Ovary (tissue), 9 donors: ENCODE data around the gene CTNNBL1. TPM values are rescaled to one million over a fixed set of nuclear protein-coding genes. Genes with fewer than 3 reads are reported as not detected.
A peak's percentile ranks its signal among the peaks of the same experiment; 100 is the strongest.

Experiments used
- DNase-seq, 5 donors: peaks; one replicate each; pipeline ENCODE4 v3.0.0-alpha.2; 2019 to 2020
- H3K27ac ChIP-seq, 2 donors: fragments of 200-600 bp; one replicate each; pipeline versions ENCODE4 v1.5.1 to v1.8.0; 2019 to 2022
- H3K27me3 ChIP-seq: fragments of 200-600 bp; one replicate; pipeline ENCODE4 v1.8.0; 2022
- H3K36me3 ChIP-seq: fragments of 200-600 bp; sonication (generic); one replicate; pipeline ENCODE4 v1.5.1; 2019
- H3K4me1 ChIP-seq: one replicate; pipeline ENCODE4 v1.8.1; 2013; ENCODE audit warnings: mild to moderate bottlenecking, moderate library complexity; ENCODE audit not compliant: insufficient read depth
- H3K4me3 ChIP-seq: fragments of 200-600 bp; sonication (generic); one replicate; pipeline ENCODE4 v1.5.1; 2017
- H3K9me3 ChIP-seq, 2 donors: fragments of 200-600 bp in 1 of 2; sonication (generic) in 1 of 2; one replicate each; pipeline versions ENCODE4 v1.5.1 to v1.8.1; 2013 to 2019; ENCODE audit warnings: mild to moderate bottlenecking in 1 of 2, moderate library complexity in 1 of 2
- CTCF ChIP-seq, 3 donors: fragments of 450-650 bp in 2 of 3; fragments of 200-600 bp in 1 of 3; IDR thresholded peaks; one replicate each; pipeline versions ENCODE4 v1.5.1 to v1.8.0; 2016 to 2022; ENCODE audit warnings: antibody characterized with exemption in 3 of 3, mild to moderate bottlenecking in 1 of 3
- EP300 ChIP-seq: sonication (generic); formaldehyde crosslinking; IDR thresholded peaks from one replicate; pipeline ENCODE4 v1.6.1; 2017; ENCODE audit warnings: antibody characterized with exemption
- POLR2A ChIP-seq: fragments of 450-650 bp; IDR thresholded peaks from one replicate; pipeline ENCODE4 v1.6.1; 2017; ENCODE audit warnings: antibody characterized with exemption, mild to moderate bottlenecking, moderate library complexity
- WGBS, 3 donors: extraction: QIAGEN DNeasy Blood & Tissue Kit in 1 of 3; methylation state at CpG; one replicate each; pipeline versions ENCODE4 v1.1.5 to v1.1.7; 2013 to 2017; 5-methylcytosine and 5-hydroxymethylcytosine counted together
- intact Hi-C, 4 donors: fragments of 100-400 bp; cut with DNase I; formaldehyde crosslinking; loops; one replicate each; pipeline versions ENCODE4 v1.11.0 to v1.15.1; 2022 to 2023
- polyA plus RNA-seq, 2 donors: library from polyadenylated mRNA; stranded (reverse); fragments of 200-250 nt in 1 of 2; fragments of 350-450 nt in 1 of 2; fragmentation: Illumina TruSeq in 1 of 2; extraction: RNeasy Lipid Tissue Mini Kit (QIAGEN cat#74804) in 1 of 2; gene quantifications; one replicate each; pipeline ENCODE4 v1.2.3, GENCODE V29; 2013 to 2014
- total RNA-seq, 7 donors: library from RNA; depleted of rRNA in 2 of 7; stranded (reverse); fragments of >200 nt in 2 of 7; fragmentation: NEBNext Ultra II Directional in 3 of 7; extraction: Animal tissue kit (Norgen Biotek cat#: 25700) in 3 of 7; gene quantifications; one replicate each; pipeline versions ENCODE4 v1.1.0 to v1.2.4, GENCODE V29; 2016 to 2023
- donor health status: DM: no; HTN: no; CAD: no; lungs with moderate emphysema.
- donor health status: DM: no; HTN: no; CAD: no.
- donor health status: Bipolar disorder and iron deficiency.
- donor health status: DM: yes; HTN: yes; CAD: no.
- donor health status: DM: no; HTN: no; CAD: no.
- donor health status: DM: yes; HTN: yes; CAD: no.

Gene CTNNBL1
- total and polyA plus RNA-seq, 9 donors, result 17.3 to 58.7 (median 42.3) TPM

GRCh38 chr20:37669062-37669772 lies 24.6 kb upstream of the CTNNBL1 start:
- Histone ChIP-seq H3K36me3 (no peaks in the 10 kb centered on the region), H3K9me3 (no peaks in the 10 kb centered on the region), H3K27ac (no peak overlapping the region), H3K4me1 (no peaks in the 10 kb centered on the region), H3K4me3 (no peak overlapping the region), H3K27me3 (no peaks in the 10 kb centered on the region)
- no peak for DNase-seq
- TF ChIP-seq CTCF (IDR thresholded peaks at IDR 0.05) (no peak), POLR2A (no peak), EP300 (no peak)
- intact Hi-C loops, result no loop called here
- 48 to 53% (median 49%) methylated on average over 2 of the region's 2 CpGs for WGBS, 3 donors

GRCh38 chr20:37669773-37670236 lies 24.0 kb upstream of the CTNNBL1 start:
- 29 to 52% (median 31%) methylated on average over 12 of the region's 12 CpGs for WGBS, 3 donors
- Histone ChIP-seq H3K4me3 (no peak overlapping the region), H3K36me3 (no peaks in the 10 kb centered on the region), H3K27me3 (no peaks in the 10 kb centered on the region), H3K9me3 (no peaks in the 10 kb centered on the region), H3K27ac (no peak overlapping the region), H3K4me1 (no peaks in the 10 kb centered on the region)
- DNase-seq, result no peak
- TF ChIP-seq EP300, result no peak
- TF ChIP-seq CTCF (IDR thresholded peaks at IDR 0.05), result no peak
- no peak for TF ChIP-seq POLR2A
- intact Hi-C loops, result no loop called here

- WGBS, 3 donors, result 9 to 37% (median 20%) methylated on average over 18 of the region's 18 CpGs
Observed at GRCh38 chr20:37670351-37670791, 23.5 kb upstream of the CTNNBL1 start.

GRCh38 chr20:37672143-37672542 lies 21.7 kb upstream of the CTNNBL1 start:
- TF ChIP-seq EP300 (no peak), POLR2A (no peak), CTCF (IDR thresholded peaks at IDR 0.05) (no peak)
- Histone ChIP-seq H3K27ac (no peak overlapping the region), H3K36me3 (no peaks in the 10 kb centered on the region), H3K4me1 (no peaks in the 10 kb centered on the region), H3K27me3 (no peaks in the 10 kb centered on the region), H3K4me3 (no peak overlapping the region), H3K9me3 (no peaks in the 10 kb centered on the region)
- 93 to 95% (median 94%) methylated on average over 3 of the region's 3 CpGs for WGBS, 3 donors
- intact Hi-C loops, result no loop called here
- no peak for DNase-seq

More at GRCh38 chr20:37670351-37670791, 23.5 kb upstream of the CTNNBL1 start:
- peak in 3 of 5 donors; percentile 21 to 45 (median 28) for DNase-seq
- Histone ChIP-seq H3K36me3 (no peaks in the 10 kb centered on the region), H3K4me3 (no peak overlapping the region), H3K27me3 (no peaks in the 10 kb centered on the region), H3K27ac (no peak overlapping the region), H3K4me1 (no peaks in the 10 kb centered on the region), H3K9me3 (no peaks in the 10 kb centered on the region)
- intact Hi-C loops, result no loop called here
- TF ChIP-seq EP300, result no peak

- no peak for DNase-seq
- no peaks in the 10 kb centered on the region for H3K36me3 ChIP-seq
- WGBS, 3 donors, result 9 to 17% (median 14%) methylated on average over 1 of the region's 1 CpG
- H3K9me3 ChIP-seq, result no peaks in the 10 kb centered on the region
- intact Hi-C loops, result no loop called here
- H3K27ac ChIP-seq, result no peak overlapping the region
- TF ChIP-seq EP300 (no peak), POLR2A (no peak), CTCF (IDR thresholded peaks at IDR 0.05) (no peak)
- H3K4me1 ChIP-seq, result no peaks in the 10 kb centered on the region
- no peaks in the 10 kb centered on the region for H3K27me3 ChIP-seq
- H3K4me3 ChIP-seq, result no peak overlapping the region
Observed at GRCh38 chr20:37673444-37673843, 20.4 kb upstream of the CTNNBL1 start.
